ENCODE measurements around the gene HYDIN.
"Not testable (repeated sequence)": the region's sequence is repeated elsewhere in the genome, so short reads cannot be mapped to it uniquely, and the experiment has no call there.

DNA sequence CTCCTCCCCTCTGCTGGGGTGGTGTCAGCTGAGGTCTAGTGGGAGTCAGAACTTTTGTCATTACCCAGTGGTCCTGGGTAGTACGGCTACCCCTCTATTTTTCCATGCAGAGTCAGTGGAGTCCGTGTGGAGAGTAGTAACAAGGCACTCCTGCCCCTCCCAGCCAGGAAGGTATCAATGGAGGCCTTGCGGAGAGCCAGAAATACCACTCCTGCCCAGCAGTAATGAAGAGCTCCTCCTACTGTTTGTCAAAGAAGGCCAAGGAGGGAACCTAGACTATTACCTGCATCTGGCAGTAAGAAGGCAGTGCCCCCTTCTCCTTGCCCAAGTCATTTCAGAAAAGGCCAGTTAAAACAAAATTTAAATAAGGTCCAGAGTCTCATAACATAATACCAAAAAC lies 262.2 kb downstream of the HYDIN start:
- TF ChIP-seq, protein P1, sequence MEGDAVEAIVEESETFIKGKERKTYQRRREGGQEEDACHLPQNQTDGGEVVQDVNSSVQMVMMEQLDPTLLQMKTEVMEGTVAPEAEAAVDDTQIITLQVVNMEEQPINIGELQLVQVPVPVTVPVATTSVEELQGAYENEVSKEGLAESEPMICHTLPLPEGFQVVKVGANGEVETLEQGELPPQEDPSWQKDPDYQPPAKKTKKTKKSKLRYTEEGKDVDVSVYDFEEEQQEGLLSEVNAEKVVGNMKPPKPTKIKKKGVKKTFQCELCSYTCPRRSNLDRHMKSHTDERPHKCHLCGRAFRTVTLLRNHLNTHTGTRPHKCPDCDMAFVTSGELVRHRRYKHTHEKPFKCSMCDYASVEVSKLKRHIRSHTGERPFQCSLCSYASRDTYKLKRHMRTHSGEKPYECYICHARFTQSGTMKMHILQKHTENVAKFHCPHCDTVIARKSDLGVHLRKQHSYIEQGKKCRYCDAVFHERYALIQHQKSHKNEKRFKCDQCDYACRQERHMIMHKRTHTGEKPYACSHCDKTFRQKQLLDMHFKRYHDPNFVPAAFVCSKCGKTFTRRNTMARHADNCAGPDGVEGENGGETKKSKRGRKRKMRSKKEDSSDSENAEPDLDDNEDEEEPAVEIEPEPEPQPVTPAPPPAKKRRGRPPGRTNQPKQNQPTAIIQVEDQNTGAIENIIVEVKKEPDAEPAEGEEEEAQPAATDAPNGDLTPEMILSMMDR (IDR thresholded peaks at IDR 0.05): not testable (repeated sequence)
- not testable (repeated sequence) for TF ChIP-seq POLR2A (IDR thresholded peaks at IDR 0.05)
